Measurements from ENCODE around the gene HCRTR1.

GRCh38 chr1:31581821-31582810, 35.4 kb upstream of the HCRTR1 start:
- TF ChIP-seq, protein P1, sequence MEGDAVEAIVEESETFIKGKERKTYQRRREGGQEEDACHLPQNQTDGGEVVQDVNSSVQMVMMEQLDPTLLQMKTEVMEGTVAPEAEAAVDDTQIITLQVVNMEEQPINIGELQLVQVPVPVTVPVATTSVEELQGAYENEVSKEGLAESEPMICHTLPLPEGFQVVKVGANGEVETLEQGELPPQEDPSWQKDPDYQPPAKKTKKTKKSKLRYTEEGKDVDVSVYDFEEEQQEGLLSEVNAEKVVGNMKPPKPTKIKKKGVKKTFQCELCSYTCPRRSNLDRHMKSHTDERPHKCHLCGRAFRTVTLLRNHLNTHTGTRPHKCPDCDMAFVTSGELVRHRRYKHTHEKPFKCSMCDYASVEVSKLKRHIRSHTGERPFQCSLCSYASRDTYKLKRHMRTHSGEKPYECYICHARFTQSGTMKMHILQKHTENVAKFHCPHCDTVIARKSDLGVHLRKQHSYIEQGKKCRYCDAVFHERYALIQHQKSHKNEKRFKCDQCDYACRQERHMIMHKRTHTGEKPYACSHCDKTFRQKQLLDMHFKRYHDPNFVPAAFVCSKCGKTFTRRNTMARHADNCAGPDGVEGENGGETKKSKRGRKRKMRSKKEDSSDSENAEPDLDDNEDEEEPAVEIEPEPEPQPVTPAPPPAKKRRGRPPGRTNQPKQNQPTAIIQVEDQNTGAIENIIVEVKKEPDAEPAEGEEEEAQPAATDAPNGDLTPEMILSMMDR (IDR thresholded peaks at IDR 0.05), result no peak
- no peak for TF ChIP-seq POLR2A (IDR thresholded peaks at IDR 0.05)

Measured in upper lobe of left lung (tissue), 4 donors.